A673 (cell line): ENCODE results near the gene GALNT7. TPM values are rescaled to one million over a fixed set of nuclear protein-coding genes. Genes with fewer than 3 reads are reported as not detected.

Source experiments
- BruUV-seq: library from RNA; stranded (reverse); fragments of 400-500 nt; replicated peaks from 2 replicates; lab custom pipeline; 2021; lab: Mats Ljungman, UMichigan
- CTCF ChIA-PET: fragments of 300-600 bp; sonication (Branson Sonifier 250); formaldehyde crosslinking; loops from one replicate; lab custom pipeline; 2022; ENCODE audit warnings: antibody characterized with exemption; lab: Charles Lee
- POLR2A ChIA-PET: fragments of 300-600 bp; sonication (Branson Sonifier 250); formaldehyde crosslinking; loops from one replicate; lab custom pipeline; 2022; ENCODE audit warnings: antibody characterized with exemption; ENCODE audit not compliant: low non-redundant PET; lab: Charles Lee
- DNase-seq: peaks from one replicate; pipeline ENCODE4 v3.0.0-alpha.2; 2015; ENCODE audit warnings: low spot score
- H3K27ac ChIP-seq: fragments of 200-600 bp; sonication (generic); 2 replicates; pipeline ENCODE4 v1.5.1; 2016; ENCODE audit warnings: mixed run types, low read depth, mild to moderate bottlenecking, mixed read lengths, antibody characterized with exemption, low read length; ENCODE audit not compliant: poor library complexity, severe bottlenecking
- H3K27me3 ChIP-seq: fragments of 200-600 bp; sonication (generic); replicated peaks from 2 replicates; pipeline ENCODE4 v1.6.1; 2017; ENCODE audit warnings: mixed run types, low read depth, mild to moderate bottlenecking, mixed read lengths, antibody characterized with exemption, low read length; ENCODE audit not compliant: insufficient read depth, poor library complexity
- H3K36me3 ChIP-seq: fragments of 200-600 bp; sonication (generic); 2 replicates; pipeline ENCODE4 v1.6.1; 2016; ENCODE audit warnings: mixed run types, mild to moderate bottlenecking, mixed read lengths, antibody characterized with exemption, low read length; ENCODE audit not compliant: insufficient read depth, poor library complexity, severe bottlenecking
- H3K4me1 ChIP-seq: fragments of 200-600 bp; sonication (generic); 2 replicates; pipeline ENCODE4 v1.6.1; 2017; ENCODE audit warnings: mixed run types, mild to moderate bottlenecking, mixed read lengths, antibody characterized with exemption, low read length; ENCODE audit not compliant: insufficient read depth, poor library complexity, severe bottlenecking
- H3K4me3 ChIP-seq: fragments of 200-600 bp; sonication (generic); 2 replicates; pipeline ENCODE4 v1.5.1; 2016; ENCODE audit warnings: low read depth, mixed run types, mild to moderate bottlenecking, mixed read lengths, low read length; ENCODE audit not compliant: poor library complexity, severe bottlenecking
- H3K9me3 ChIP-seq: fragments of 200-600 bp; sonication (generic); 2 replicates; pipeline ENCODE4 v1.6.1; 2016; ENCODE audit warnings: mixed run types, low read depth, mild to moderate bottlenecking, mixed read lengths, antibody characterized with exemption, low read length; ENCODE audit not compliant: poor library complexity, severe bottlenecking
- CTCF ChIP-seq: fragments of 300-800, 200-600 bp; sonication (generic); conservative IDR thresholded peaks from 2 replicates; pipeline ENCODE4 v1.5.1; 2017; ENCODE audit warnings: low read depth, mild to moderate bottlenecking, antibody characterized with exemption, low read length, moderate library complexity, mixed read lengths
- EZH2 ChIP-seq: fragments of 200-600 bp; sonication (generic); IDR thresholded peaks from 2 replicates; pipeline ENCODE4 v1.6.1; 2017; ENCODE audit warnings: borderline replicate concordance, low read depth, mild to moderate bottlenecking, mixed read lengths, antibody characterized with exemption, low read length; ENCODE audit not compliant: poor library complexity, severe bottlenecking
- intact Hi-C: fragments of 100-400 bp; cut with micrococcal nuclease; formaldehyde crosslinking; loops from one replicate; pipeline ENCODE4 v1.10.0; 2022; ENCODE audit not compliant: unreplicated experiment
- total RNA-seq: library from RNA; stranded (reverse); gene quantifications from 2 replicates; pipeline ENCODE4 v1.2.3, GENCODE V29; 2021

The GALNT7 gene
- total RNA-seq, 1 experiment from 2014 or later = 89.7 TPM

GRCh38 chr4:173189117-173189693 is 20.6 kb downstream of the GALNT7 start:
- no peaks in the 10 kb centered on the region for H3K36me3 ChIP-seq
- TF ChIP-seq EZH2 (no peak), CTCF (no peak)
- H3K27ac ChIP-seq = no peak overlapping the region
- H3K9me3 ChIP-seq = no peaks in the 10 kb centered on the region
- CTCF ChIA-PET = no interaction called here
- no peak overlapping the region for H3K4me3 ChIP-seq
- H3K4me1 ChIP-seq = peaks cover 68% of the 10 kb centered on the region
- intact Hi-C loops = no loop called here
- no TSS peak for BruUV-seq
- H3K27me3 ChIP-seq = no peaks in the 10 kb centered on the region
- POLR2A ChIA-PET = no interaction called here
- no peak for DNase-seq

GRCh38 chr4:173191623-173192041 is 23.0 kb downstream of the GALNT7 start:
- CTCF ChIA-PET = no interaction called here
- no peak for TF ChIP-seq EZH2
- no peak for TF ChIP-seq CTCF
- intact Hi-C loops = loop anchor here (2.0 kb wide), 1 partner anchor 65 kb away; no protein-coding TSS in a partner anchor
- Histone ChIP-seq H3K4me1 (peaks cover 50% of the 10 kb centered on the region), H3K4me3 (no peak overlapping the region), H3K27me3 (no peaks in the 10 kb centered on the region), H3K36me3 (no peaks in the 10 kb centered on the region), H3K9me3 (no peaks in the 10 kb centered on the region), H3K27ac (peak overlapping the region; percentile 0)
- peak; percentile 45 for DNase-seq
- POLR2A ChIA-PET = interaction anchor here (0.7 kb wide), 1 partner anchor 9 kb away, joined by 5 read pairs; no protein-coding TSS in a partner anchor
- BruUV-seq = no TSS peak

- ChIA-PET POLR2A (no interaction called here), CTCF (interaction anchor here (1.2 kb wide), 1 partner anchor 179 kb away, joined by 3 read pairs; no protein-coding TSS in a partner anchor)
- no TSS peak for BruUV-seq
- Histone ChIP-seq H3K9me3 (no peaks in the 10 kb centered on the region), H3K4me3 (no peak overlapping the region), H3K27me3 (no peaks in the 10 kb centered on the region), H3K36me3 (no peaks in the 10 kb centered on the region), H3K27ac (no peak overlapping the region), H3K4me1 (peaks cover 41% of the 10 kb centered on the region)
- peak; percentile 56 for DNase-seq
- intact Hi-C loops = loop anchor here (2.0 kb wide), 1 partner anchor 64 kb away; no protein-coding TSS in a partner anchor
- TF ChIP-seq EZH2 = no peak
- peak; percentile 67 for TF ChIP-seq CTCF
These were observed 24.0 kb downstream of the GALNT7 start for GRCh38 chr4:173192375-173193162.
